Activated CD4-positive, CD25-positive, alpha-beta regulatory T cell (primary cell): ENCODE results near the gene CASP8AP2.
"Not testable (repeated sequence)": the region's sequence is repeated elsewhere in the genome, so short reads cannot be mapped to it uniquely, and the experiment has no call there.

ENCODE experiments used
- DNase-seq, 4 experiments: peaks; one replicate each; lab custom pipeline; 2025; lab: John Stamatoyannopoulos, UW

Gene CASP8AP2

DNA sequence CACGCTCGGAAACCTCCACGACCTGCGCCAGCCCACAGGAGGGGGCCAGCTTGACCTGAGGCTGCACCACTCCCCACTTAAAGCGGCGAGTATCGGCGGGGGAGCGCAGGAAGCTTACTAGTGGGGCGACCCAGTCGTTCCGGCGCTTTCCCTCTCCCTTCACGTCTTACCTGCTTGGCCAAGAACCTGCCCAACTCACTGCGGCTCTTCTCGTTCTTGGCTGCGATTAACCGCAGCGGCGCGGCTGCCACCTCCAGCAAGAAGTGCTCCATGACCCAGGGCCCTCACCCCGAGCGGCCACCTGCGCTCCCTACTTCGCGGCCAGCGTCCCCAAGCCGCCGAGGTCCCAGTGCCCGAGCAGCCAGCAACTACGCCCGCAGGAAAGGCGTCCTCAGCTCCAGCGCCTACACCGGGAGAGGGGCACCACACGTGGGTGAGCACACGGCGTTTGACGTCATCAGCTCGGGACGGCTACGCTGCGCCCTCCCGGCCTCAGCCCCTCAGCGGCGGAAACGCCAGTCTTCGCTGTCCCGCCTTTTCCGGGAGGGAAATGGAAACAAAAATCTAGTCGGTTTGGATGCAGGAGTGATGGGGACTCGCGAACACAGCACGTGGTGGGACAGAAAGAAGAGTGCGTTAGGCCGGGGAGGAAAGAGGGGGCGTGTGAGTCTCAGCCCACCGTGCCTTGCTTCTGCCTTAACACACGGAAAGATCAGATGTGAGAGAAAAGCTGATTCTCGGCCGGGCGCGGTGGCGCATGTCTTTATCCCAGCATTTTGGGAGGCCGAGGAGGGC lies 10.1 kb upstream of the CASP8AP2 start, which contains the start of gene MDN1:
MDN1 (minus strand) TSS at position 459 of the 795 bp plus-strand sequence; CDS start at position 272, 187 bp downstream.
- DNase-seq, result peak; percentile 68 to 78 (median 70)

DNA sequence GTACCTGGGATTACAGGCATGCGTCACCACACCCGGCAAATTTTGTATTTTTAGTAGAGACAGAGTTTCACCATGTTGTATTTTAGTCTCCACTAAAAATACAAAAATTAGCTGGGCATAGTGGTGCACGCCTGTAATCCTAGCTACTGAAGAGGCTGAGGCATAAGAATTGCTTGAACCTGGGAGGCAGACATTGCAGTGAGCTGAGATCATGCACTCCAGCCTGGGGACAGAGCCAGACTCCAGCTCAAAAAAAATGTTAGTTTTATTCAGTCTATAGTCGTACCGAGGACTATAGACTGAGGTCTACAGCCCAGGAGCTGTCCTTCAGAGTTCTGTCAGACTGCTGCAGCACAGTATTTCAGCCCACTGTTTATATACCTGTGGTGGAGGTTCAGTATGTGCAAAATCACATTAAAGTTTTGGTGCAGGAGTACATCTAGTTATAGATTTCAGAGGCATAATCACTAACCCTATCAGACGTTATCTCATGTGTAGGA lies 3.6 kb upstream of the CASP8AP2 start:
- no peak for DNase-seq

DNA sequence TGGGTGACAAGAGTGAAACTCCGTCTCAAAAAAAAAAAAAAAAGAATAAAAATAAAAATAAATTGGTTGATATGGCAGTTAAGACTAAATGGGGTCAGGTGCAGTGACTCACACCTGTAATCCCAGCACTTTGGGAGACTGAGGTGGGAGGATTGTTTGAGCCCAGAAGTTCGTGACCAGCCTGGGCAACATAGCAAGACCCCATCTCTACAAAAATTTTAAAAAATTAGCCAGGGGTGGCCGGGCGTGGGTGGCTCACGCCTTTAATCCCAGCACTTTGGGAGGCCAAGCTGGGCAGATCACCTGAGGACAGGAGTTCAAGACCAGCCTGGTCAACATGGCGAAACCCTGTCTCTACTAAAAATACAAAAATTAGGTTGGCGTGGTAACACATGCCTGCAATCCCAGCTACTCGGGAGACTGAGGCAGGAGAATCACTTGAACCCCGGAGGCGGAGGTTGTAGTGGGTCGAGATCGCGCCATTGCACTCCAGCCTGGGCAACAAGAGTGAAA lies 1.1 kb upstream of the CASP8AP2 start:
- DNase-seq, result not testable (repeated sequence)

DNA sequence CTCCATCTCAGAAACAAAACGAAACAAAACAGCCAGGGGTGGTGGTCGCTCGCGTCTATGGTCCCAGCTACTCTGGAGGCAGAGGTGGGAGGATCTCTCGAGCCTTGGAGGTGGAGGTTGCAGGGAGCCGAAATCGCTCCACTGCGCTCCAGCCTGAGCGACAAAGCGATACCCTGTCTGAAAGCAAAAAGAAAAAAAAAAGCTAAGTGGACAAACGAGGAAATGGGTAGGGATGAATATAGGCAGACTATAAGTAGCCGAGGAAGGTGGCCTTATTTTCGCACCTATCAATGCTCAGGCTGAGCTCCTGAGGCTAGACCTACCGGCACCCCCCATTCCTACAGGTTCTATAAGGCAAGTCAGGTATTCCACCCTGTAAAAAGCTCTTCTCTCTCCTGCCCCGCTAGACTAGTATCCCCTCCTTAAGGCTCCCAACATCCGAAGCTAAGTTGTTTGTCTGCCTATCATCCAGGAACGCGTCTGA lies 650 bp upstream of the CASP8AP2 start:
- no peak for DNase-seq

DNA sequence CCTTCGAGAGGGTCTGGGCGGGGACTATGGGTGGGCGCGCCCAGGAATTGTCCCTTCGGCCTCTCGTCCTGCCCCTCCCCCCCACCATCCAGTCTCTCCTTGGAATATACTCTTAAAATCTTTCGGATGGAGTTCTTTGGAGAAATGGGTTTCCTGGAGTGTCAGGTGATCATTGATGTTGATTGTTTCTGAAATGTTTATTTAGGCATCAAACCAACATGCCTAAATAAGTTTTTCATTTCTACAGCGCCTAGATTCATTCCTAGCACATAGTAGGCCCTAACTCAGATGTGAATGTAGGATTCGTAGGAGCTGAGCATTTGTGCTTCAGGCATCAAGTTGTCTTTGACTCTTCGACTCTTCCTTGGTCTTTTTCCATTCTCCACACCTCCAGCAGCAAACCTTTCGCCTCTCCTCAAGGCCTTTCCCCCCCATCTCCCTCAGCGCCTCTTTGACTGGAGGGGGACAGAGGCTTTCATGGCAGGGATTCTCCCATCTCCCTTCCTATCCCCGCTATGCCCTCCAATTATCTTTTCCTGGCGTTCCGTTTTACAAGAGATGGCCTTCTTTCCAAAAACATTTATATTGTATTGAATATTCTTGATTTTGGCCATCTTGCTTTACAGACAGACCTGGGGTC lies 610 bp downstream of the CASP8AP2 start:
- DNase-seq, result no peak

DNA sequence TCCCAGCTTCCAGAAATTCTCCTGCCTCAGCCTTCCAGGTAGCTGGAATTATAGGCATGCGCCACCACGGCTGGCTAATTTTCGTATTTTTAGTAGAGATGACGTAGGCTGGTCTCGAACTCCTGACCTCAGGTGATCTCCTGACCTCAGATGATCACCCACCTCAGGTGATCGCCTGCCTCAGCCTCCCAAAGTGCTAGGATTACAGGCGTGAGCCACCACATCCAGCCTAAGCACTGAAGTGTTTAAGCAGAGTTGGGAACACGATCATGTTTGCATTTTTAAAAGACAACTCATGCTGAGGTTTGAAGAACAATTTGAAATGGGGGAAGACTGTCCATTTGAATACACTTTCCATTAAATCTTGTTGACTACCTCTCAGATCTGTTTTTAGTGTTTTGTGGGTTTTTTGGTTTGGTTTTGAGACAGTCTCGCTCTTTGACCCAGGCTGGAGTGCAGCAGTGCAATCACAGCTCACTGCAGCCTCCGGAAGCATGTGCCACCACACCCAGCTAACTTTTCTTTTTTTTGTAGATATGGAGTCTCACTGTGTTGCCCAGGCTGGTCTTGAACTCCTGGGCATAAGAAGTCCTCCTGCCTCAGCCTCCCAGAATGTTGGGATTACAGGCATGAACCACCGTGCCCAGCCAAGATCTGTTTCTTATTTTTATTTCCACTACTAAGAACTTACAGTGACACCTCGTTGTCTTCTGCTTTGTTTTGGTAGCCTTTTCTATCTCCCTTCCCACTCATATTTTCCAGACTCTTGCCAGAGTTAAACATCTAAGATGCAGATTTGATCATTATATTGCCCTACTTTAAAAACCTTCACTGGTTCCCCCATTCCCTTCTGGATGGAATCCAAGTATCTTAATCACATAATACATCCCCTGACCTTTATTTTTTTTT lies 5.5 kb downstream of the CASP8AP2 start:
- DNase-seq, result no peak

DNA sequence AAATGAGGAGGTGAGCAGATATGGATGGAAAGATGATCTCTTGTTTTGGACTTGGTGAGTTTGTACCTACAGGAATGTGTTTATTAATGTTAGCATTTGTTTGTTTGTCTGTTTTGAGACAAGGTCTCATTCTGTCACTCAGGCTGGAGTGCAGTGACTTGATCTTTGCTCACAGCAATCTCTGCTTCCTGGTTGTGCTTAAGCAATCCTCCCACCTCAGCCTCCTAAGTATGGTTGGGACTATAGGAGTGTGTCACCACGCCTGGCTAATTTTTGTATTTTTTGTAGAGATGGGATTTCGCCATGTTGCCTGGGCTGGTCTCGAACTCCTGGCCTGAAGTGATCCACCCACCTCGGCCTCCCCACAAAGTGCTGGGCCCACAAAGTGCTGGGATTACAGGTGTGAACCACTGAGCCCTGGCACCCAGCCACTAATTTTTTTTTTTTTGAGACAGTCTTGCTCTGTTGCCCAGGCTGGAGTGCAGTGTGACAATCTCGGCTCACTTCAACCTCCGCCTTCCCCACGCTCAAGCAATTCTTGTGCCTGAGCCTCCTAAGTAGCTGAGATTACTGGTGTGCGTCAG lies 7.1 kb downstream of the CASP8AP2 start:
- DNase-seq, result no peak

DNA sequence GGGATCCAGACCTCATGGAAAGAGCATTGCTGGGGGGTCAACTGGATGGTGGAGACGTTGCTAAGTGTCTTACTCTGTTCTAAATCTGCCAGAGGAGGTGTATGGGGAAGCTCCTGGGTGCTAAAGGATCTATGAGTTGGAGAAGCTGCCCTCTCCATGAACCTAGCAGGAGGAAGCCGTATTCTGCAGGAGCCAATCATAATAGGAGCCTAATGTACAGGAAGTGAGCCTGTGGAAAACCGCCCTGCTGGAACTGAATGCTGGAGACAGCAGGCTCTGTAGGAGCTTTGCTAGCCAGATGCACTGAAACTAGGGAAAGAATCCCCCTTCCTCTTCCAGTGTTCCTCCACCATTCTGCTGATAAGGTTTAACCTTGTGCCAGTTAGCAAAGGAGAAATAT lies 10.9 kb downstream of the CASP8AP2 start:
- no peak for DNase-seq

DNA sequence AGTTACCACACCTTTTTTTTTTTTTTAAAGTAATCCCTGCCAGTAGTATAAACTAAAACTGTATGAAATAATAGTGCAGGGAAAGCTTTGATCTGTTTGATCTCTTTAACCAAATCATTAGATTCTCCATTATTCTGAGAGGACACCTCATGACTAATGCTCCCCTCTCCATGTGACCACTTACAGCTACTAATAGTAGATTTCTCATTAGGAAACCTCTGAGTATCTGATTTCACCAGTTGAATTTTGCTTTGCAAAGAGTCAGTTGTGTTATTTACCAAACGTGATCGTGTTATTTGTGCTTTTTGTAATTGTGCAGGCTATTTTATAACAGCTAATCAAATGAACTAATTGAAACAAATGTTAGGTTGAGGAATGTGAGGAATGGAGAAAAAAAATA lies 12.5 kb downstream of the CASP8AP2 start:
- no peak for DNase-seq

DNA sequence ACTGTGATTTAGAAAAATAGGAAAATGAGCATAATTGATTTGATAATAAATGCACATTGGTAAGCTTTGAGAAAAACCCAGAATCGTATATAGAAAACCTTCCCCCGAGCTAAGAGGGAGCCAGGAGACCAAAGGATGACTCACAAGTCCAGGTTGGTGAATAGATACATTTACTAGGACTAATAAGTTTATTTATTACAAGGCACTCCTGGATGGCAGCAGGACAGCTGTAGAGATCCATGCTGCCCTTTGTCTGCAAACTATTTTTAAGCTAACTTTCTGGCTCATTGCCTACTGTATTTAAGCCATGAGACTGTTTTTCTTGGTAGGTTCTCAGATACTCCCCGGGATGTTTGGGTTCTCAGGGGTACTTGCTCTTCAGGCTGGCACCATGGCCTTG lies 13.4 kb downstream of the CASP8AP2 start:
- no peak for DNase-seq

DNA sequence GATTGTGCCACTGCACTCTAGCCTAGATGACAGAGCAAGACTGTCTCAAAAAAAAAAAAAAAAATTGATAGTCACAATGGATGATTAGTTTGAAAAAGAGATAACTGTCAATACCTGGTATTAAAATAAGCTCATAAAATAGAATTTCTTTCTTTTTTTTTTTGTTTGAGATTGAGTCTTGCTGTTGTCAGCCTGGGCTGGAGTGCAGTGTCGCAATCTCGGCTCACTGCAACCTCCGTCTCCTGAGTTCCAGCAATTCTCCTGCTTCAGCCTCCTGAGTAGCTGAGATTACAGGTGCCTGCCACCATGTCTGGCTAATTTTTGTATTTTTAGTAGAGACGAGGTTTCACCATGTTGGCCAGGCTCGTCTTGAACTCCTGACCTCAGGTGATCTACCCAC lies 17.8 kb downstream of the CASP8AP2 start:
- DNase-seq, result not testable (repeated sequence)

DNA sequence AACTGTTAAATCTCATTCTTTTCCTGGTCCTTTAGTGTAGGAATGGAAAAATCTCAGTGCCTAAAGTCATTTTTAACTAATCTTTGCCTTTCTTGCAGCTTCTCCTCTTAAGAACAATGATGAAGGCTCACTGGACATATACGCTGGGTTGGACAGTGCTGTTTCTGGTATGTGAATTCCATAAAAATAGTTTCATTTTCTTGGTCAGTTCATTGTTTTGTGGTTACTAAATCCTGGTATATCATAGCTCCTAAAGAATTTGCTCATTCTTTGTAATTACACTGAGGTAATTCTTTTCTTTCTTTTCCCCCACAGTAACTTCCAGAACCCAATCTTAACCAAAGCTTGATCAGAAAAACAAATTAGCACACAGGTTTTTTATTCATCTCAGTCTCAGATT lies 23.4 kb downstream of the CASP8AP2 start:
- no peak for DNase-seq

DNA sequence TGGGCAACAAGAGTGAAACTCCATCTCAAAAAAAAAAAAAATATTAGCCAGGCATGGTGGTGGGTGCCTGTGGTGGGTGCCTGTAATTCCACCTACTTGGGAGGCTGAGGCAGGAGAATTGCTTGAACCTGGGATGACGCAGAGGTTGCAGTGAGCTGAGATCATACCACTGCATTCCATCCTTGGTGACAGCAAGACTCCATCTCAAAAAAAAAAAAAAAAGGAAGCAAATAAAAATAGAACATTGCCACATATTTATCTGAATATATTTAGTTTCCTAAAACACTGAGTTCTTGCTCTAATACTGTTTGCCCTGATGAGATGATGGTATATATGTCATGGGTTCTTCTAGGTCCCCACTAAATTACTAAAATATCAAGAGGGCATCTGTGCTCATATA lies 28.4 kb downstream of the CASP8AP2 start:
- no peak for DNase-seq

DNA sequence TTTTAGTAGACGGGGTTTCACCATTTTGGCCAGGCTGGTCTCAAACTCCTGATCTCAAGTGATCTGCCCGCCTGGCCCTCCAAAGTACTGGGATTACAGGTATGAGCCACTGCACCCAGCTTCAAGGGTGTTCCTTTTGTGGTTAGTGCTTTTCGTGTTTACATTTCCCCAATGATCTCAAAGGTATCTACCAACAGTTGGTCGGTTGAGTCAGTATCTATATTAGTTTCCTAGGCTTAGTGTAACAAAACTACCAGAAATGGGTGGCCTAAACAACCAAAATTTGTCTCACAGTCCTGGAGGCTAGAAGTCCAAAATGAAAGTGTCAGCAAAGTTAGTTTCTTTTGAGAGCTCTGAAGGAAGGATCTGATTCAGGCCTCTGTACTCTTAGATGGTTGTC lies 30.1 kb downstream of the CASP8AP2 start:
- no peak for DNase-seq

DNA sequence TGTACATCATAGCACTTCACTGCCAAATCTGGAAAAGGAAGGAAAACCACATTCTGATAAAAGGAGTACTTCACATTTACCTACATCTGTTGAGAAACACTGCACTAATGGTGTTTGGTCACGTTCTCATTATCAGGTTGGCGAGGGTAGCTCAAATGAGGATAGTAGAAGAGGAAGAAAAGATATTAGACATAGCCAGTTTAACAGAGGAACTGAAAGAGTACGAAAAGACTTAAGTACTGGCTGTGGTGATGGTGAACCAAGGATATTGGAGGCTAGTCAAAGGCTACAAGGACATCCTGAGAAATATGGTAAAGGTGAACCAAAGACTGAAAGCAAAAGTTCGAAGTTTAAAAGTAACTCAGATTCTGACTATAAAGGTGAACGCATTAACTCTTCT lies 32.6 kb downstream of the CASP8AP2 start:
- no peak for DNase-seq

DNA sequence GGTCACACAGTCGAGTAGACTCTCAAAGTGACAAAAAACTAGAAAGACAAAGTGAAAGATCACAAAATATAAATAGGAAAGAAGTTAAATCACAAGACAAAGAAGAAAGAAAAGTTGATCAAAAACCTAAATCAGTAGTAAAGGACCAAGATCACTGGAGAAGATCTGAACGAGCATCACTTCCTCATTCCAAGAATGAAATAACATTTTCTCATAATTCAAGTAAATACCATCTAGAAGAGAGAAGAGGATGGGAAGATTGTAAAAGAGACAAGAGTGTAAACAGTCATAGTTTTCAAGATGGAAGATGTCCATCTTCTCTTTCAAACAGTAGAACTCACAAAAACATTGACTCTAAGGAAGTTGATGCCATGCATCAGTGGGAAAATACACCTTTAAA lies 33.0 kb downstream of the CASP8AP2 start:
- no peak for DNase-seq

DNA sequence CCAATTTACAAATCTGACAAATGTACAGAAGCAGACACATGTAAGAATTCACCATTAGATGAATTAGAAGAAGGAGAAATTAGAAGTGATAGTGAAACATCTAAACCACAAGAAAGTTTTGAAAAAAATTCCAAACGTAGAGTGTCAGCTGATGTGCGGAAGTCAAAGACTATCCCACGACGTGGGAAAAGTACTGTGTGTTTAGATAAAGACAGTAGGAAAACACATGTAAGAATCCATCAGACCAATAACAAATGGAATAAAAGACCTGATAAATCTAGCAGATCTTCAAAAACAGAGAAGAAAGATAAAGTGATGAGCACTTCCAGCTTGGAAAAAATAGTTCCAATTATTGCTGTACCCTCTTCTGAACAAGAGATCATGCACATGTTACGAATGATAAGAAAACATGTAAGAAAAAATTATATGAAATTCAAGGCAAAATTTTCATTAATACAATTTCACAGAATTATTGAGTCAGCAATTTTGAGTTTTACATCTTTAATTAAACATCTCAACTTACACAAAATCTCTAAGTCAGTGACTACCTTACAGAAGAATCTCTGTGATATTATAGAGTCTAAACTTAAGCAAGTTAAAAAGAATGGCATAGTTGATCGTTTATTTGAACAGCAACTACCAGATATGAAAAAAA lies 36.5 kb downstream of the CASP8AP2 start:
- no peak for DNase-seq

DNA sequence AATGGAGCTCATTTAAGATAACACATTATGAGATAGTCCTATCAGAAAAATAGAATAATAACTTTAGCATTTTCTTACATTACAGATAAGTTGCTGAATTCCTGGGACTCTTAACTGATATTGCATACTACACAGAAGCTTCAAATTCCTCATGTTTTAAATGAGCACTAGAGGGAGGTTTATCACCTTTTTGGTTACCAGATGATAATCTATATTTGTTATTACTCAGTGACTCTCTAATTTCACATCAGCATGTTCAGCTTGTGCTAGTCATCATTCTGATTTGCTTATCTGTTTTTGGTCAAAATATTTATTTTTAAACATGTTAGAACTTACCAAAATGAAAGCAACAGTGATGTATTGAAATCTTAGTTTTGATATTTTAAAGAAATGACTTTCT lies 44.0 kb downstream of the CASP8AP2 start:
- no peak for DNase-seq

DNA sequence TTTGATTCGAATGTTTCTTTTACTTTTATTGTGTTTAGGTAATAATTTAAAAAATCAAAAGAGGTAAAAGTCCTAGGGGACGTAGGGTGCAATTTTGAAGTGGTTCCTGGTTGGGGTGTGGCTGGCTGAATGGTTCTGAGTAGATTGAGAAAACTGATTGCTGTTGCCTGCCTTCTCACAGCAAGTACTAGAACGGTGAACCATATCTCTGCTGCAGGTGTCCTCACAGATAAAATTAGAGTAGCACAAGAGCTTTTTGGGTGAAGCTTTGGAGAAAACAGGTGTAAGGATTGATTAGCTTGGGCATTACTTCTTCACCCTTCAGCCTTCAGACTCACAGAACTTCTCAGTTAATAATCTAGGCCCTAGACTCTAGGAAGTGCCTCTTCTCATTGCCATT lies 44.8 kb downstream of the CASP8AP2 start:
- no peak for DNase-seq

DNA sequence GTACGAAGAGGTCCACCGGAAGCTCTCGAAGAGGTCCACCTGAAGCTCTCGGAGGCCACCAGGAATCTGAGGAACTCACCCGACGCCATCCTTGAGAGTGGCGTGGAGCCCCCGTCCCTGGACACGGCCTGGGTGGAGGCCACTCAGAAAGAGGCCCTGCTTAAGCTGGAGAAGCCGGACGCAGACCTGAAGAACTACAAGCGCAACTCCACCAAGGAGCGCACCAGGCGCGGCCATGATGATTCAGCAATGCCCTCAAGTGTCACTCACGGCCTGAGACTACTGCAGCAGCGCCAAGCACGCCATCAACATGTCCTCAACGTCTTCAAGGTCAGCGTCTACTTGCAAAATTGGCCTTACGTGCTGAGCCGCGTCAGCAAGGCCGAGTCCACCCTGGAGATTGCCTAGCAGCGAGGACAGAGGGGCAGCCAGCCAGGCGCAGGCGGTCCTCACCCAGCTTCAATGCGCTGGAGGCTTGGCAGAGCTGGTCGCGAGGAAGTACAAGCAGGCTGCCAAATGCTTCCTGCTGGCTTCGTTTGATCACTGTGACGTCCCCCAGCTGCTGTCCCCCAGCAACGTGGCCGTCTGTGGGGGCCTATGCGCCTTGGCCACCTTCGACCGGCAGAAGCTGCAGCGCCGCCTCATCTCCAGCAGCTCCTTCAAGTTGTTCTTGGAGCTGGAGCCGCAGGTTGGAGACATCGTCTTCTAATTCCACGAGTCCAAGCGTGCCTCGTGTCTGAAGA lies 56.9 kb downstream of the CASP8AP2 start:
- no peak for DNase-seq
